HEK293 (cell line): ENCODE results near the gene SLX9.

Source experiments
- EGR2 ChIP-seq: fragments of 450-650 bp; formaldehyde crosslinking; IDR thresholded peaks from 2 replicates; pipeline ENCODE4 v1.5.1; 2016; ENCODE audit warnings: low read depth, missing biosample characterization, missing genetic modification characterization
- RBAK ChIP-seq: fragments of 450-650 bp; formaldehyde crosslinking; IDR thresholded peaks from 2 replicates; pipeline ENCODE4 v1.5.1; 2016; ENCODE audit warnings: missing biosample characterization, missing genetic modification characterization
- TRIM28 ChIP-seq: IDR thresholded peaks from 2 replicates; pipeline ENCODE4 v1.6.1; 2011; ENCODE audit warnings: low read length, control low read depth, borderline replicate concordance
- ZNF248 ChIP-seq: fragments of 450-650 bp; formaldehyde crosslinking; IDR thresholded peaks from 2 replicates; pipeline ENCODE4 v1.5.1; 2017; ENCODE audit warnings: missing biosample characterization, missing genetic modification characterization
- ZNF501 ChIP-seq: fragments of 450-650 bp; formaldehyde crosslinking; IDR thresholded peaks from 2 replicates; pipeline ENCODE4 v1.5.1; 2016; ENCODE audit warnings: missing biosample characterization, missing genetic modification characterization
- TF ChIP-seq, protein P1 (sequence below): IDR thresholded peaks from 2 replicates; pipeline ENCODE4 v1.6.1; 2011; ENCODE audit warnings: mild to moderate bottlenecking, low read depth, low read length, borderline replicate concordance
- TF ChIP-seq, protein P2 (sequence below): fragments of 450-650 bp; formaldehyde crosslinking; IDR thresholded peaks from 2 replicates; pipeline ENCODE4 v1.5.1; 2016; ENCODE audit warnings: missing biosample characterization, missing genetic modification characterization
- TF ChIP-seq, protein P3 (sequence below): fragments of 450-650 bp; formaldehyde crosslinking; IDR thresholded peaks from 2 replicates; pipeline ENCODE4 v1.5.1; 2017; ENCODE audit warnings: missing biosample characterization, missing genetic modification characterization
- TF ChIP-seq, protein P4 (sequence below): fragments of 450-650 bp; formaldehyde crosslinking; IDR thresholded peaks from 2 replicates; pipeline ENCODE4 v1.5.1; 2016; ENCODE audit warnings: missing biosample characterization, missing genetic modification characterization
- TF ChIP-seq, protein P5 (sequence below): fragments of 450-650 bp; formaldehyde crosslinking; IDR thresholded peaks from 2 replicates; pipeline ENCODE4 v1.5.1; 2016; ENCODE audit warnings: missing biosample characterization, missing genetic modification characterization
- TF ChIP-seq, protein P6 (sequence below): fragments of 450-650 bp; formaldehyde crosslinking; IDR thresholded peaks from 2 replicates; pipeline ENCODE4 v1.5.1; 2016; ENCODE audit warnings: missing biosample characterization, missing genetic modification characterization
- TF ChIP-seq, protein P7 (sequence below): fragments of 450-650 bp; formaldehyde crosslinking; IDR thresholded peaks from 2 replicates; pipeline ENCODE4 v1.5.1; 2016; ENCODE audit warnings: missing biosample characterization, missing genetic modification characterization

DNA sequence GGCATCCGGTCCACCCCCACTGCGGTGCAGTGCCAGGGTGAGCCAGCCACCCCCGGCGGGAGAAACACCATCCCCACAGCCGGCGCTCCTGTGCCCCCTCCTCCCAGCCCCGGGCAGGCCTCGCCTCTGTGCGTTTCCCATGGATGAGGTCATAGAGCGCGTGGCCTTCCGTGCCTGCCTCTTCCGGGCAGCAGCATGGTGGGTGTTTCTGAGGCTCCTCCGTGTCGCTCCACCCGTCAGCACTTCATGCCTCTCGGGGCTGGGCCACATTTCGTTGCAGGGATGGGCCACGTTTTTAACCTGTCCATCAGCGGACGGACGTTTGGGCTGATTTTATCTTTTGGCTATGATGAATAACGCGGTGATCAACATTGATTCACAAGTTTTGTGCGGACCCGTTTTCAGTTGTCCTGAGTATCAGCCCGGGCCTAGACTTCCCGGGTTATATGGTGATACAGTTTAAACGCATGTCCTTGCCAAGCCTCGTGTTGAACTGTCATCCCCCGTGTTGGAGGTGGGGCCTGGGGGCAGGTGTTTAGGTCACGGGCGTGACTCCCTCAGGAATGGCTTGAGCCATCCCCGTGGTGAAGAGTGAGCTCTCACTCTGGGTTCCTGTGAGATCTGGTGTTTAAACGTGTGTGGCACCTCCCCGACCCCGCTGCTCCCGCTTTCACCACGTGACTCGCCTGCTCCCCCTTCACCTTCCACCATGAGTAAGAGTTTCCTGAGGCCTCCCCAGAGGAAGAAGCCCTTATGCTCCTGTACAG is 64.8 kb downstream of the SLX9 start:
- TF ChIP-seq TRIM28: no peak
- TF ChIP-seq, protein P1, sequence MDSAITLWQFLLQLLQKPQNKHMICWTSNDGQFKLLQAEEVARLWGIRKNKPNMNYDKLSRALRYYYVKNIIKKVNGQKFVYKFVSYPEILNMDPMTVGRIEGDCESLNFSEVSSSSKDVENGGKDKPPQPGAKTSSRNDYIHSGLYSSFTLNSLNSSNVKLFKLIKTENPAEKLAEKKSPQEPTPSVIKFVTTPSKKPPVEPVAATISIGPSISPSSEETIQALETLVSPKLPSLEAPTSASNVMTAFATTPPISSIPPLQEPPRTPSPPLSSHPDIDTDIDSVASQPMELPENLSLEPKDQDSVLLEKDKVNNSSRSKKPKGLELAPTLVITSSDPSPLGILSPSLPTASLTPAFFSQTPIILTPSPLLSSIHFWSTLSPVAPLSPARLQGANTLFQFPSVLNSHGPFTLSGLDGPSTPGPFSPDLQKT: no peak
- no peak for TF ChIP-seq RBAK
- no peak for TF ChIP-seq ZNF501 (tag by site-specific recombination)
- TF ChIP-seq, protein P2, sequence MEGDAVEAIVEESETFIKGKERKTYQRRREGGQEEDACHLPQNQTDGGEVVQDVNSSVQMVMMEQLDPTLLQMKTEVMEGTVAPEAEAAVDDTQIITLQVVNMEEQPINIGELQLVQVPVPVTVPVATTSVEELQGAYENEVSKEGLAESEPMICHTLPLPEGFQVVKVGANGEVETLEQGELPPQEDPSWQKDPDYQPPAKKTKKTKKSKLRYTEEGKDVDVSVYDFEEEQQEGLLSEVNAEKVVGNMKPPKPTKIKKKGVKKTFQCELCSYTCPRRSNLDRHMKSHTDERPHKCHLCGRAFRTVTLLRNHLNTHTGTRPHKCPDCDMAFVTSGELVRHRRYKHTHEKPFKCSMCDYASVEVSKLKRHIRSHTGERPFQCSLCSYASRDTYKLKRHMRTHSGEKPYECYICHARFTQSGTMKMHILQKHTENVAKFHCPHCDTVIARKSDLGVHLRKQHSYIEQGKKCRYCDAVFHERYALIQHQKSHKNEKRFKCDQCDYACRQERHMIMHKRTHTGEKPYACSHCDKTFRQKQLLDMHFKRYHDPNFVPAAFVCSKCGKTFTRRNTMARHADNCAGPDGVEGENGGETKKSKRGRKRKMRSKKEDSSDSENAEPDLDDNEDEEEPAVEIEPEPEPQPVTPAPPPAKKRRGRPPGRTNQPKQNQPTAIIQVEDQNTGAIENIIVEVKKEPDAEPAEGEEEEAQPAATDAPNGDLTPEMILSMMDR: no peak
- TF ChIP-seq, protein P3, sequence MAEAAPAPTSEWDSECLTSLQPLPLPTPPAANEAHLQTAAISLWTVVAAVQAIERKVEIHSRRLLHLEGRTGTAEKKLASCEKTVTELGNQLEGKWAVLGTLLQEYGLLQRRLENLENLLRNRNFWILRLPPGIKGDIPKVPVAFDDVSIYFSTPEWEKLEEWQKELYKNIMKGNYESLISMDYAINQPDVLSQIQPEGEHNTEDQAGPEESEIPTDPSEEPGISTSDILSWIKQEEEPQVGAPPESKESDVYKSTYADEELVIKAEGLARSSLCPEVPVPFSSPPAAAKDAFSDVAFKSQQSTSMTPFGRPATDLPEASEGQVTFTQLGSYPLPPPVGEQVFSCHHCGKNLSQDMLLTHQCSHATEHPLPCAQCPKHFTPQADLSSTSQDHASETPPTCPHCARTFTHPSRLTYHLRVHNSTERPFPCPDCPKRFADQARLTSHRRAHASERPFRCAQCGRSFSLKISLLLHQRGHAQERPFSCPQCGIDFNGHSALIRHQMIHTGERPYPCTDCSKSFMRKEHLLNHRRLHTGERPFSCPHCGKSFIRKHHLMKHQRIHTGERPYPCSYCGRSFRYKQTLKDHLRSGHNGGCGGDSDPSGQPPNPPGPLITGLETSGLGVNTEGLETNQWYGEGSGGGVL (tag by site-specific recombination): no peak
- TF ChIP-seq, protein P4, sequence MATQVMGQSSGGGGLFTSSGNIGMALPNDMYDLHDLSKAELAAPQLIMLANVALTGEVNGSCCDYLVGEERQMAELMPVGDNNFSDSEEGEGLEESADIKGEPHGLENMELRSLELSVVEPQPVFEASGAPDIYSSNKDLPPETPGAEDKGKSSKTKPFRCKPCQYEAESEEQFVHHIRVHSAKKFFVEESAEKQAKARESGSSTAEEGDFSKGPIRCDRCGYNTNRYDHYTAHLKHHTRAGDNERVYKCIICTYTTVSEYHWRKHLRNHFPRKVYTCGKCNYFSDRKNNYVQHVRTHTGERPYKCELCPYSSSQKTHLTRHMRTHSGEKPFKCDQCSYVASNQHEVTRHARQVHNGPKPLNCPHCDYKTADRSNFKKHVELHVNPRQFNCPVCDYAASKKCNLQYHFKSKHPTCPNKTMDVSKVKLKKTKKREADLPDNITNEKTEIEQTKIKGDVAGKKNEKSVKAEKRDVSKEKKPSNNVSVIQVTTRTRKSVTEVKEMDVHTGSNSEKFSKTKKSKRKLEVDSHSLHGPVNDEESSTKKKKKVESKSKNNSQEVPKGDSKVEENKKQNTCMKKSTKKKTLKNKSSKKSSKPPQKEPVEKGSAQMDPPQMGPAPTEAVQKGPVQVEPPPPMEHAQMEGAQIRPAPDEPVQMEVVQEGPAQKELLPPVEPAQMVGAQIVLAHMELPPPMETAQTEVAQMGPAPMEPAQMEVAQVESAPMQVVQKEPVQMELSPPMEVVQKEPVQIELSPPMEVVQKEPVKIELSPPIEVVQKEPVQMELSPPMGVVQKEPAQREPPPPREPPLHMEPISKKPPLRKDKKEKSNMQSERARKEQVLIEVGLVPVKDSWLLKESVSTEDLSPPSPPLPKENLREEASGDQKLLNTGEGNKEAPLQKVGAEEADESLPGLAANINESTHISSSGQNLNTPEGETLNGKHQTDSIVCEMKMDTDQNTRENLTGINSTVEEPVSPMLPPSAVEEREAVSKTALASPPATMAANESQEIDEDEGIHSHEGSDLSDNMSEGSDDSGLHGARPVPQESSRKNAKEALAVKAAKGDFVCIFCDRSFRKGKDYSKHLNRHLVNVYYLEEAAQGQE (tag by site-specific recombination): no peak
- TF ChIP-seq, protein P5, sequence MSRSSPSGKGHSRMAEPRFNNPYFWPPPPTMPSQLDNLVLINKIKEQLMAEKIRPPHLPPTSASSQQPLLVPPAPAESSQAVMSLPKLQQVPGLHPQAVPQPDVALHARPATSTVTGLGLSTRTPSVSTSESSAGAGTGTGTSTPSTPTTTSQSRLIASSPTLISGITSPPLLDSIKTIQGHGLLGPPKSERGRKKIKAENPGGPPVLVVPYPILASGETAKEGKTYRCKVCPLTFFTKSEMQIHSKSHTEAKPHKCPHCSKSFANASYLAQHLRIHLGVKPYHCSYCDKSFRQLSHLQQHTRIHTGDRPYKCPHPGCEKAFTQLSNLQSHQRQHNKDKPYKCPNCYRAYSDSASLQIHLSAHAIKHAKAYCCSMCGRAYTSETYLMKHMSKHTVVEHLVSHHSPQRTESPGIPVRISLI (tag by site-specific recombination): no peak
- TF ChIP-seq, protein P6, sequence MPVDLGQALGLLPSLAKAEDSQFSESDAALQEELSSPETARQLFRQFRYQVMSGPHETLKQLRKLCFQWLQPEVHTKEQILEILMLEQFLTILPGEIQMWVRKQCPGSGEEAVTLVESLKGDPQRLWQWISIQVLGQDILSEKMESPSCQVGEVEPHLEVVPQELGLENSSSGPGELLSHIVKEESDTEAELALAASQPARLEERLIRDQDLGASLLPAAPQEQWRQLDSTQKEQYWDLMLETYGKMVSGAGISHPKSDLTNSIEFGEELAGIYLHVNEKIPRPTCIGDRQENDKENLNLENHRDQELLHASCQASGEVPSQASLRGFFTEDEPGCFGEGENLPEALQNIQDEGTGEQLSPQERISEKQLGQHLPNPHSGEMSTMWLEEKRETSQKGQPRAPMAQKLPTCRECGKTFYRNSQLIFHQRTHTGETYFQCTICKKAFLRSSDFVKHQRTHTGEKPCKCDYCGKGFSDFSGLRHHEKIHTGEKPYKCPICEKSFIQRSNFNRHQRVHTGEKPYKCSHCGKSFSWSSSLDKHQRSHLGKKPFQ (tag by site-specific recombination): no peak
- TF ChIP-seq, protein P7, sequence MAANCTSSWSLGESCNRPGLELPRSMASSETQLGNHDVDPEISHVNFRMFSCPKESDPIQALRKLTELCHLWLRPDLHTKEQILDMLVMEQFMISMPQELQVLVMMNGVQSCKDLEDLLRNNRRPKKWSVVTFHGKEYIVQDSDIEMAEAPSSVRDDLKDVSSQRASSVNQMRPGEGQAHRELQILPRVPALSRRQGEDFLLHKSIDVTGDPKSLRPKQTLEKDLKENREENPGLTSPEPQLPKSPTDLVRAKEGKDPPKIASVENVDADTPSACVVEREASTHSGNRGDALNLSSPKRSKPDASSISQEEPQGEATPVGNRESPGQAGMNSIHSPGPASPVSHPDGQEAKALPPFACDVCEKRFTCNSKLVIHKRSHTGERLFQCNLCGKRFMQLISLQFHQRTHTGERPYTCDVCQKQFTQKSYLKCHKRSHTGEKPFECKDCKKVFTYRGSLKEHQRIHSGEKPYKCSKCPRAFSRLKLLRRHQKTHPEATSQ: no peak
- no peak for TF ChIP-seq ZNF248 (tag by site-specific recombination)
- TF ChIP-seq EGR2 (tag by site-specific recombination): no peak
